GM23338 (cell line): Measurements from ENCODE around the gene TOMM70. TPM values are rescaled to one million over a fixed set of nuclear protein-coding genes. Genes with fewer than 3 reads are reported as not detected.

Source experiments
- ATAC-seq: fragments of 200-7000 bp; cut with Tn5 transposase; 3 replicates; pipeline ENCODE4 v1.9.1; 2020
- DNase-seq: peaks from one replicate; pipeline ENCODE4 v3.0.0-alpha.2; 2015; ENCODE audit warnings: low spot score
- H2AFZ ChIP-seq: fragments of 200-600 bp; sonication (generic); 2 replicates; pipeline ENCODE4 v1.8.0; 2016; ENCODE audit warnings: antibody characterized with exemption, mild to moderate bottlenecking, moderate library complexity
- H3F3A ChIP-seq: fragments of 200-600 bp; sonication (generic); replicated peaks from 2 replicates; pipeline ENCODE4 v1.8.0; 2017; ENCODE audit warnings: antibody characterized with exemption, mixed run types, low read depth
- H3K27ac ChIP-seq: fragments of 200-600 bp; sonication (generic); 2 replicates; pipeline ENCODE4 v1.6.1; 2016; ENCODE audit warnings: low read depth
- H3K27me3 ChIP-seq: fragments of 200-600 bp; sonication (generic); 2 replicates; pipeline ENCODE4 v1.8.0; 2016; ENCODE audit warnings: mild to moderate bottlenecking, mixed run types, moderate library complexity; ENCODE audit not compliant: insufficient read depth
- H3K36me3 ChIP-seq: fragments of 200-600 bp; sonication (generic); 2 replicates; pipeline ENCODE4 v1.8.0; 2016; ENCODE audit warnings: mild to moderate bottlenecking; ENCODE audit not compliant: insufficient read depth
- H3K4me1 ChIP-seq: fragments of 200-600 bp; sonication (generic); 2 replicates; pipeline ENCODE4 v1.8.0; 2016; ENCODE audit warnings: mild to moderate bottlenecking, moderate library complexity; ENCODE audit not compliant: insufficient read depth
- H3K4me2 ChIP-seq: fragments of 200-600 bp; sonication (generic); 2 replicates; pipeline ENCODE4 v1.7.1; 2017; ENCODE audit warnings: mixed run types
- H3K4me3 ChIP-seq: fragments of 200-600 bp; sonication (generic); 2 replicates; pipeline ENCODE4 v1.6.1; 2016; ENCODE audit warnings: mixed run types
- H3K79me2 ChIP-seq: fragments of 200-600 bp; sonication (generic); replicated peaks from 2 replicates; pipeline ENCODE4 v1.8.0; 2017; ENCODE audit warnings: mild to moderate bottlenecking; ENCODE audit not compliant: insufficient read depth
- H3K9me2 ChIP-seq: fragments of 200-600 bp; sonication (generic); 2 replicates; pipeline ENCODE4 v1.8.0; 2017; ENCODE audit not compliant: insufficient read depth
- H4K20me1 ChIP-seq: fragments of 200-600 bp; sonication (generic); replicated peaks from 2 replicates; pipeline ENCODE4 v1.8.0; 2017; ENCODE audit warnings: mild to moderate bottlenecking; ENCODE audit not compliant: insufficient read depth
- H3K27ac Mint-ChIP-seq: 2 replicates; pipeline ENCODE4 v1.8.0; 2020; ENCODE audit warnings: inconsistent platforms, mild to moderate bottlenecking, moderate library complexity, mixed read lengths
- H3K27me3 Mint-ChIP-seq: 3 replicates; pipeline ENCODE4 v1.8.0; 2022; ENCODE audit warnings: low read depth, mild to moderate bottlenecking, moderate library complexity, mixed read lengths, inconsistent platforms; ENCODE audit not compliant: insufficient read depth, poor library complexity
- H3K36me3 Mint-ChIP-seq: 3 replicates; pipeline ENCODE4 v1.8.0; 2021; ENCODE audit warnings: low read depth, mild to moderate bottlenecking, inconsistent platforms, moderate library complexity, mixed read lengths
- H3K4me1 Mint-ChIP-seq: 3 replicates; pipeline ENCODE4 v1.8.0; 2020; ENCODE audit warnings: mild to moderate bottlenecking, inconsistent platforms, mixed read lengths
- H3K4me3 Mint-ChIP-seq: 3 replicates; pipeline ENCODE4 v1.8.0; 2021; ENCODE audit warnings: moderate library complexity, mild to moderate bottlenecking, inconsistent platforms, mixed read lengths
- H3K9me3 Mint-ChIP-seq: 3 replicates; pipeline ENCODE4 v1.8.0; 2020; ENCODE audit warnings: moderate library complexity, mild to moderate bottlenecking, inconsistent platforms, mixed read lengths
- CTCF ChIP-seq, 2 experiments: fragments of 200-600 bp in 1 of 2; sonication (generic) in 1 of 2; conservative IDR thresholded peaks; 2 replicates each; pipeline versions ENCODE4 v1.5.1 to v1.6.1; 2016 to 2017; ENCODE audit warnings: antibody characterized with exemption in 2 of 2, low read depth in 2 of 2, mild to moderate bottlenecking in 2 of 2, moderate library complexity in 1 of 2
- ZNF462 ChIP-seq: fragments of 250-450 bp; sonication (Bioruptor Pico); IDR thresholded peaks from 2 replicates; pipeline ENCODE4 v1.5.0; 2020; ENCODE audit warnings: mild to moderate bottlenecking, moderate library complexity
- polyA plus RNA-seq: library from polyadenylated mRNA; unstranded; fragments of >200 nt; fragmentation: Nextera tagmentation; extraction: Ambion mirVana; gene quantifications from 2 replicates; pipeline ENCODE4 v1.2.1, GENCODE V29; 2016
- total RNA-seq: library from RNA; depleted of rRNA; stranded (reverse); fragments of >200 nt; shearing (Covaris generic); gene quantifications from 2 replicates; pipeline ENCODE4 v1.2.3, GENCODE V29; 2014; rRNA removed

The TOMM70 gene
- total and polyA plus RNA-seq, 2 experiments from 2014 or later: 29.5 to 66.8 TPM

GRCh38 chr3:100316641-100317069 is 84.2 kb downstream of the TOMM70 start:
- no peak overlapping the region for H3K27ac ChIP-seq
- no peaks in the 10 kb centered on the region for H3K9me2 ChIP-seq
- H3F3A ChIP-seq: no peaks in the 10 kb centered on the region
- H3K4me3 ChIP-seq: no peak overlapping the region
- ATAC-seq (no peak; the same call in 2 of the 3 replicates), DNase-seq (peak; percentile 77)
- no peak for TF ChIP-seq ZNF462 (CRISPR knock-in tag)
- peak; percentile 66 to 79 for TF ChIP-seq CTCF (conservative IDR thresholded peaks at IDR 0.05; ENCODE audit: low read depth in 2 of 2)
- H3K27me3 ChIP-seq: no peaks in the 10 kb centered on the region
- Mint-ChIP-seq H3K27ac (no peak overlapping the region), H3K9me3 (no peaks in the 10 kb centered on the region), H3K27me3 (peaks cover 1% of the 10 kb centered on the region), H3K4me1 (peaks cover 4% of the 10 kb centered on the region), H3K36me3 (no peaks in the 10 kb centered on the region), H3K4me3 (no peak overlapping the region)
- H2AFZ ChIP-seq: no peak overlapping the region
- H3K79me2 ChIP-seq: no peaks in the 10 kb centered on the region
- no peaks in the 10 kb centered on the region for H3K36me3 ChIP-seq
- 0 out of 2 replicates have a peak, but pooled peaks cover 3% of the 10 kb centered on the region for H3K4me1 ChIP-seq
- H4K20me1 ChIP-seq: no peaks in the 10 kb centered on the region
- no peak overlapping the region for H3K4me2 ChIP-seq

Other genes with a start within 250 kb of the TOMM70 start
- gene TBC1D23, start 140.1 kb downstream of the TOMM70 start, total RNA-seq: 34.4 and 46.0 TPM in 2 replicates
- 17.9 and 22.4 TPM in 2 replicates for gene TBC1D23, start 140.1 kb downstream of the TOMM70 start, polyA plus RNA-seq
- gene NIT2, start 66.3 kb downstream of the TOMM70 start, total RNA-seq: 18.2 and 19.2 TPM in 2 replicates
- 49.1 and 53.7 TPM in 2 replicates for gene NIT2, start 66.3 kb downstream of the TOMM70 start, polyA plus RNA-seq
- gene LNP1, start 450 bp upstream of the TOMM70 start, total RNA-seq: 5.3 and 6.7 TPM in 2 replicates
- 3.8 and 4.7 TPM in 2 replicates for gene LNP1, start 450 bp upstream of the TOMM70 start, polyA plus RNA-seq
- gene TMEM45A, start 91.5 kb upstream of the TOMM70 start, total RNA-seq: 6.5 and 7.0 TPM in 2 replicates
- 11.1 and 12.7 TPM in 2 replicates for gene TMEM45A, start 91.5 kb upstream of the TOMM70 start, polyA plus RNA-seq
- gene ADGRG7, start 208.5 kb upstream of the TOMM70 start, total RNA-seq: not detected in 2 replicates
- gene ADGRG7, start 208.5 kb upstream of the TOMM70 start, polyA plus RNA-seq: not detected in 2 replicates